HG02571 (cell line): Measurements from ENCODE around the gene KRTAP9-8.
"Not testable (repeated sequence)": the region's sequence is repeated elsewhere in the genome, so short reads cannot be mapped to it uniquely, and the experiment has no call there.

Source experiments
- ATAC-seq: cut with Tn5 transposase; IDR thresholded peaks from one replicate; pipeline ENCODE4 v1.9.1; 2021; ENCODE audit warnings: mild to moderate bottlenecking, moderate library complexity; ENCODE audit not compliant: unreplicated experiment

The KRTAP9-8 gene, protein sequence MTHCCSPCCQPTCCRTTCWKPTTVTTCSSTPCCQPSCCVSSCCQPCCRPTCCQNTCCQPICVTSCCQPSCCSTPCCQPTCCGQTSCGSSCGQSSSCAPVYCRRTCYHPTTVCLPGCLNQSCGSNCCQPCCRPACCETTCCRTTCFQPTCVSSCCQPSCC

DNA sequence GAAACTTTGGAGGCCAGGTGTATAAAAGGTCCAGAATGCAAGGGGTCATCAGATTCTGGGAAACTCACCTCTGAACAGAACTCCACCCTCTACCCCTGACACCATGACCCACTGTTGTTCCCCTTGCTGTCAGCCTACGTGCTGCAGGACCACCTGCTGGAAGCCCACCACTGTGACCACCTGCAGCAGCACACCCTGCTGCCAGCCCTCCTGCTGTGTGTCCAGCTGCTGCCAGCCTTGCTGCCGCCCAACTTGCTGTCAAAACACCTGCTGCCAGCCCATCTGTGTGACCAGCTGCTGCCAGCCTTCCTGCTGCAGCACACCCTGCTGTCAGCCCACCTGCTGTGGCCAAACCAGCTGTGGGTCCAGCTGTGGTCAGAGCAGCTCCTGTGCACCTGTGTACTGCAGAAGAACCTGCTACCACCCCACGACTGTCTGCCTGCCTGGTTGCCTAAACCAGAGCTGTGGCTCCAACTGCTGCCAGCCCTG lies at the start of gene KRTAP9-8:
KRTAP9-8 (plus strand) TSS at position 51 of the 489 bp plus-strand sequence; CDS start at position 104, 53 bp downstream.
- ATAC-seq = not testable (repeated sequence)

DNA sequence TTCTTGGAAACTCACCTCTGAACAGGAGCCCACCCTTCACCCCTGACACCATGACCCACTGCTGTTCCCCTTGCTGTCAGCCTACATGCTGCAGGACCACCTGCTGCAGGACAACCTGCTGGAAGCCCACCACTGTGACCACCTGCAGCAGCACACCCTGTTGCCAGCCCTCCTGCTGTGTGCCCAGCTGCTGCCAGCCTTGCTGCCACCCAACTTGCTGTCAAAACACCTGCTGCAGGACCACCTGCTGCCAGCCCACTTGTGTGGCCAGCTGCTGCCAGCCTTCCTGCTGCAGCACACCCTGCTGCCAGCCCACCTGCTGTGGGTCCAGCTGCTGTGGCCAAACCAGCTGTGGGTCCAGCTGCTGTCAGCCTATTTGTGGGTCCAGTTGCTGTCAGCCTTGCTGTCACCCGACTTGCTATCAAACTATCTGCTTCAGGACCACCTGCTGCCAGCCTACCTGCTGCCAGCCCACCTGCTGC lies 47.9 kb upstream of the KRTAP9-8 start, which contains the start of gene KRTAP9-1:
KRTAP9-1 (plus strand) TSS at position 51 of the 482 bp plus-strand sequence; CDS start at position 51, 0 bp downstream.
- ATAC-seq = not testable (repeated sequence)

DNA sequence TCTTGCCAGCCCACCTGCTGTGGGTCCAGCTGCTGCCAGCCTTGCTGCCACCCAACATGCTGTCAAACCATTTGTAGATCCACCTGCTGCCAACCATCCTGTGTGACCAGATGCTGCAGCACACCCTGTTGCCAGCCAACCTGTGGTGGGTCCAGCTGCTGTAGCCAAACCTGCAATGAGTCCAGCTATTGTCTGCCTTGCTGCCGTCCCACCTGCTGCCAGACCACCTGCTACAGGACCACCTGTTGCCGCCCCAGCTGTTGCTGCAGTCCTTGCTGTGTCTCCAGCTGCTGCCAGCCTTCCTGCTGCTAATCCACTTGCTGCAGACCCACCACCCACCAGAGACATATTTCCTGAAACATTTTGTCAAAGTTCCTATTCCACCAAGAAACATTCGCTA lies 47.5 kb upstream of the KRTAP9-8 start:
- no peak for ATAC-seq

DNA sequence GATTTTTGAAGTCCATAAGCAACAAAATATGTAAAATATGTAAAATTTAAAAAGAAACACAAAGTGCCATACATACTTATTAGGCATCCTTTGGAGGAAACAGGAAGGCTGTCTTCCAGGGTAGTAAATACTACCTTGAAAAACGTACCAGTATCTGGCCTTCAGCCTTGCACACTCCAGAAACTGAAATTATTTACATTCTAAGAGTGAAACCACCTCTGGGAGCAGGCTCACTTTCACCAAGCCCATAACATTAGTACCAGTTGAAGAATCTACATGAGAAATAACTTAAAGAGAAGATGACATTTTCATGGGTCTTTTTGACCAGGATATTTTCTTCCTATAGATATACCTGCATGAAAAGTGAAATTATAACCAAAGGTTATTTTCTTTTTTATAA lies 41.7 kb upstream of the KRTAP9-8 start:
- no peak for ATAC-seq

DNA sequence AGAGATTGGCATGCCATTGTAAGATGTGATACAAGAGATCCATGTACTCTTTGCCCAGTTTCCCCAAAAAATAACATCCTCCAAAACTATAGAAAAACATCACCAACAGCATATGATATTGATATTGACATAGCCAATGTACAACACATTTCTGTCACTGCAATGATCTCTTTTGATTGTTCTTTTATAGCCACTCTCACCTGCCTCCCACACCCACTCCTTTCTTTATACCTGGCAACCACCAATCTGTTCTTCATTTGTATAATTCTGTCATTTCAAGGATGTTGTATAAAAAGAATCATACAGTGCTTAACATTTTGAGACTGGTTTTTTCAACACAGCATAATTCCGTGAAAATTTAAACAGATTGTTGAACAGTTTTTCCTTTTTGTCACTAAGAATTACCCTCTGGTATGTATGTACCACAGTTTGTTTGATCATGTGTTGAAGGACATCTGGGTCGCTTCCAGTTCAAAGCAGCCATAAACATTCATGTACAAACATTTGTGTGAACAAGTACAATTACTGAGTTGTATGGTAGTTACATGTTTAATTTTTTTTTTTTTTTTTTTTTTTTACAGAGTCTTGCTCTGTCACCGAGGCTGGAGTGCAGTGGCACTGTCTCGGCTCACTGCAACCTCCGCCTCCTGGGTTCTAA lies 38.2 kb upstream of the KRTAP9-8 start:
- no peak for ATAC-seq

DNA sequence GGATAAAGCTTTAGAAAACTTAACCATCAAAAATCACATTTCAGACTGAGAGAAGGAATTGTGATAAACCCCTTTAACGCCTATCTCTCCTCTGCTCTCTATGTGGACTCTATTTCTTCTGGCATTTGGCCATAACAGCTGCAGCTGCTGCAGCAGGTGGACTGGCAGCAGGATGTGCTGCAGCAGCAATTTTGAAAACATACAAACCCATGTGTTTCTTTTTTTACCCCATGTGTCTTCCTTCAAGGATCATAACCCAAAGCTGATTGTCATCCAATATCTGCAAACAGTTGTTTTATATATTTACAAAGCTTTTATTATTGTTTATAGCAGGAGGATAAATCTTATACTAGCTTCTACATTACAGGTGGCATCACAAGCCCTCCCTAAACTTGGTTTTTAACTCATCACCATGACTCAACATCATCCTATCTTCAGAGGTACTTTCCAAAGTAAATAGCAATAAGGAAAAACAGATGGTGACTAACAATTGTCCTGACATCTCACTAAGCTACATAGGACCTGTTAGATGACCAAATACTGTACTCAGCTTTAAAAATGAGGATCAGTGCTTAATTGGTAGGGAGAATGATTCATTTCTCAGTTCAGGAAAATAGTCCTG lies 25.8 kb upstream of the KRTAP9-8 start:
- ATAC-seq = no peak

DNA sequence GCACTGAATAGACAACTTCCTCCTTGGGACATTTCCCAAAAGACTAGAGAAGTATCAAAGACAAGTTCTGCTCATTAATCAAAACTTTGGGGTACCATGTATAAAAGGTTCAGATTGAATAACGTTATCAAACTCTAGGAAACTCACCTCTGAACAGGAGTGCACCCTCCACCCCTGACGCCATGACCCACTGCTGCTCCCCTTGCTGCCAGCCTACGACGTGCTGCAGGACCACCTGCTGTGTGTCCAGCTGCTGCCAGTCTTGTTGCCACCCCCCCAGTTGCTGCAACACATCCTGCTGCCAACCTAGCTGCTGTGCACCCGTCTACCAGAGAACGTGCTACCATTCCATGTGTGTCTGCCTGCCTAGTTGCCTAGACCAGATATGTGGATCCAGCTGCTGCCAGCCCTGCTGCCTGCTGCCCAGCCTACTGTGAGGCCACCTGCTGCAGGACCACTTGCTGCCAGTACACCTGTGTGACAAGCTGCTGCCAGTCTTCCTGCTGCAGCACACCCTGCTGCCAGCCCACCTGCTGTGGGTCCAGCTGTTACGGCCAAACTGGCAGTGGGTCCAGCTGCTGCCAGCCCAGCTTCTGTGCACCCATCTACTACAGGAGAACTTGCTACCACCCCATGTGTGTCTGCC lies 25.2 kb upstream of the KRTAP9-8 start:
- ATAC-seq = no peak

DNA sequence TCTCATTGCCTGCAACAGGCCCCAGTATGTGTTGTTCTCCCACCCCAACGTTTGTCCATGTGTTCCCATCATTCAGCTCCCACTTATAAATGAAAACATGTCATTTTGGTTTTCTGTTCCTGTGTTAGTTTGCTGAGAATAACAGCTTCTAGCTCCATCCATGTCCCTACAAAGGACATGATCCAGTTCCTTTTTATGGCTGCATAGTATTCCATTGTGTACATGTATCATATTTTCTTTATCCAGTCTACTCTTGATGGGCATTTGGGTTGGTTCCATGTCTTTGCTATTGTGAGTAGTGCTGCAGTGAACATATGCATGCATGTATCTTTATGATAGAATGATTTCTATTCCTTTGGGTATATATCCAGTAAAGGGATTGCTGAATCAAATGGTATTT lies 22.1 kb upstream of the KRTAP9-8 start:
- no peak for ATAC-seq

DNA sequence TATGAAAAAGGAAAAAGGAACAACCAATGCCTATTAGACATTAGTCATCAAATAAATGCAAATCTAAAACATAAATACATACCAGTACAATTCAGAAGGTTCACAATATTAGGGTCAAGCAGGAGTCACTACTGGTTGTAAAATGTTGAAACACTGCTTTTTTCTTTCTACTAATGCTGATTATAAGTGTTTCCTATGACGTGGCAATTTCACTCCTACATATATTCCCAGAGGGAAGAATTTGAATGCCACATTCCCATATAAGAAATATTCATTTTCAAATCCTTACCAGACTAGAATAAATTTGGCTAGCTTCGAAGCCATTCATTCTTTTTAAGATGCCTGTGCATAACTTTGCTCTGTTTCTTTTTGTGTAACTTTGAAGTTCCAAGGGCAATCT lies 14.0 kb upstream of the KRTAP9-8 start:
- ATAC-seq = no peak

DNA sequence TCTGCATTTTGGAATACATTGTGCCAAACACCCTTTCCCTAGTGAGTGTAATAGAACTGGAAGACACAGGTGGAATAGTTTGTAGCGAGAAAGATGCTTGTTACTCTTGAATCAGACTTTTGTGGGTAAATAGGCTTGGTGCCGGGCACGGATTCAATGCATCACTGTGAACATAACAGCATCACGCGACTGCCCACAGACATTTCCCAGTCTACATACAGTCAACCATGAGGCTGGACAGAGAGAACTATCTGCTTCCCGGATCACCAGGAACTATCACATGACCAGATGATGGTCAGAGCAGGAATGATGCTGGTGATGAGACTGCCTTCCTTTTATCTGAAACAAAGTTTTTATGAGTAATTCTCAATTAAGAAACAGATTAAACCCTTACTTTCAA lies 11.7 kb upstream of the KRTAP9-8 start:
- no peak for ATAC-seq

DNA sequence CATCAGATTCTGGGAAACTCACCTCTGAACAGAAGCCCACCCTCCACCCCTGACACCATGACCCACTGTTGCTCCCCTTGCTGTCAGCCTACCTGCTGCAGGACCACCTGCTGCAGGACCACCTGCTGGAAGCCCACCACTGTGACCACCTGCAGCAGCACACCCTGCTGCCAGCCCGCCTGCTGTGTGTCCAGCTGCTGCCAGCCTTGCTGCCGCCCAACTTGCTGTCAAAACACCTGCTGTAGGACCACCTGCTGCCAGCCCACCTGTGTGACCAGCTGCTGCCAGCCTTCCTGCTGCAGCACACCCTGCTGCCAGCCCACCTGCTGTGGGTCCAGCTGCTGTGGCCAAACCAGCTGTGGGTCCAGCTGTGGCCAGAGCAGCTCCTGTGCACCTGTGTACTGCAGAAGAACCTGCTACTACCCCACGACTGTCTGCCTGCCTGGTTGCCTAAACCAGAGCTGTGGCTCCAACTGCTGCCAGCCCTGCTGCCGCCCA lies 11.2 kb upstream of the KRTAP9-8 start, which contains the start of gene KRTAP9-2:
KRTAP9-2 (plus strand) TSS at position 51 of the 498 bp plus-strand sequence; CDS start at position 58, 7 bp downstream.
- not testable (repeated sequence) for ATAC-seq

DNA sequence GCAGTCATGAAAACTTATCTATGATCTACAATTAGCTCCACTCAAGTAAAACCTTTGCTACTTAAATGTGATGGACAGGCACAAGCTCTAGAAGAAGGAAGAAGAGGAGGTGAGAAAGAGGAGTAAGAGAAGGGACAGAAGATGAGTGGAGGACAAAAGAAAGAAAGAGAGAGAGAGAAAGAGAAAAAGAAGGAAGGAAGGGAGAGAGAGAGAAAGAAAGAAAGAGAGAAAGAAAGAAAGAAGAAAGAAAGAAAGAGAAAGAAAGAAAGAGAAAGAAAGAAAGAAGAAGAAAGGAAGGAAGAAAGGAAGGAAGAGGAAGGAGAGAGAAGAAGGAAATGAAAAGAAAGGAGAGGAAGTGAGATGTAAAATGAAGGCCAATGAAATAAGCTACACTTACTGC lies 7.7 kb upstream of the KRTAP9-8 start:
- no peak for ATAC-seq

DNA sequence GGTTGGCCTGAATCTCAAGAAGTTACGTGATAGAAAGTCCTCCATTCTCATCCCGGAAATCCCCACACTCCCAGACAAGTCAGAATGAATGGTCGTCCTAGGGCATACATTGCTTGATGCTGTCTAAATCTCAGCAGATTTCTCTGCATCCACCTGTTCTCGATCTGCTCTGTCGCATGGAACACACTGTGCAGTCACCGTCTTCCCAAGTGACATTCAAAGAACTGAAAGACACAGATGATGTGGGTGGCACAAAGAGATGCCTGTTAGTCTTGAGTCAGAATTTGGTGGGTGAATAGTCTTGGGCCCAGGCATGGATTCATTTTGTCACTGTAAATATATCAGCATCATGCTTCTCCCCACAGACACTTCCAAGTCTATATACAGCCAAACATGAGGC lies 6.1 kb upstream of the KRTAP9-8 start:
- no peak for ATAC-seq

DNA sequence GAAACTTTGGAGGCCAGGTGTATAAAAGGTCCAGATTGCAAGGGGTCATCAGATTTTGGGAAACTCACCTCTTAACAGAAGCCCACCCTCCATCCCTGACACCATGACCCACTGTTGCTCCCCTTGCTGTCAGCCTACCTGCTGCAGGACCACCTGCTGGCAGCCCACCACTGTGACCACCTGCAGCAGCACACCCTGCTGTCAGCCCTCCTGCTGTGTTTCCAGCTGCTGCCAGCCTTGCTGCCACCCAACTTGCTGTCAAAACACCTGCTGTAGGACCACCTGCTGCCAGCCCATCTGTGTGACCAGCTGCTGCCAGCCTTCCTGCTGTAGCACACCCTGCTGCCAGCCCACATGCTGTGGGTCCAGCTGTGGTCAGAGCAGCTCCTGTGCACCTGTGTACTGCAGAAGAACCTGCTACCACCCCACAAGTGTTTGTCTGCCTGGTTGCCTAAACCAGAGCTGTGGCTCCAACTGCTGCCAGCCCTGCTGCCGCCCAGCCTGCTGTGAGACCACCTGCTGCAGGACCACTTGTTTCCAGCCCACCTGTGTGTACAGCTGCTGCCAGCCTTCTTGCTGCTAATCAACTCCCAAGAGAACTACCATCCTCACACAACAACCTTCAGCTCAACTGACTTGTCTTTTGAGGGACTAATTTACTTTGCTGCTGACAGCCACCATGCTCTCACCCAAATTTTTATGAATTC lies 5.2 kb upstream of the KRTAP9-8 start, which contains the start of gene KRTAP9-3:
KRTAP9-3 (plus strand) TSS at position 51 of the 707 bp plus-strand sequence; CDS start at position 104, 53 bp downstream.
- ATAC-seq = not testable (repeated sequence)

DNA sequence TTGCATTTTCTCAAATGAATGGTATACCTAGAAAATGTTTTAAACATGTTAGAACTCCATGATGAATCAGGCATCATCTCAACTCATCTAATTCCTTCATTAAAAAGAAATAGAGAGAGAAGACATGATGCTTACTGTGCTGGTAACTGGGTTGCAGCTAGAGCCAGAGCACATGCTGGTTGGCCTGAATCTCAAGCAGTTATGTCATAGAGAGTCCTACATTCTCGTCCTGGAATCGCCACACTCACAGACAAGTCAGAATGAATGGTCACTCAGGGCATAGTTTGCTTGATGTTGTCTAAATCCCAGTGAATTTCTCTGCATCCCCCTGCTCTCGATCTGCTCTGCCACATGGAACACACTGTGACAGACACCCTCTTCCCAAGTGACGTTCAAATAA lies 683 bp upstream of the KRTAP9-8 start:
- ATAC-seq = not testable (repeated sequence)

DNA sequence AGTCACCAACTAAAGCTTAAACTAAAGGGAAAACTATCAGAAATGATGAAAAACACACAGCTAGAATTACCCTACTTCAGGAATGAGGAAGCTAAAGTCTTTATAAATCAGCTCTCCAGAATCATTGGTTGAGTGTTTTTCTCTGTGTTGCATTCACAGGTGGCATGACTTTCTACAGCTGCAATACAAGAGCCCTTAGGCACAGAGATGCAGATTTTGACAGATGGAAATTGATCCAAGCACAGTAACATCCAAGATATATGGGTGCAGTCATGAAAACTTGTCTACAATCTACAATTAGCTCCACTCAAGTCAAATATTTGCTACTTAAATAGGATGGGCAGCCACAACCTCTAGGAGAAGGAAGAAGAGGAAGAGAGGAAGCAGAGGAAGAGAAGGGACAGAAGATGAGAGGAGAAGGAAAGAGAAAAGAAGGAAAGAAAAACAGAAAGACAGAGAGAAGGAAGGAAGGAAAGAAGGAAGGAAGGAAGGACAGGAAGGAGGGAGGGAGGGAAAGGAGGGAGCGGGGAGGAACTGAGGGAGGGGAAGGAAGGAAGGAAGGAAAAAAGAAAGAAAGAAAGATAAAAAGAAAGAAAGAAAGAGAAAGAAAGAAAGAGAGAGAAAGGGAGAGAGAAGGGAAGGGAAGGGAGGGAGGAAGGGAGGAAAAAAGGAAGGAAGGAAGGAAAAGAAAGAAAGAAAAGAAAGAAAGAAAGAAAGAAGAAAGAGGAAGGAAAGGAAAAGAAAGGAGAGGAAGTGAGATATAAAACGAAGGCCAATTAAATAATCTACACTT lies 9.4 kb downstream of the KRTAP9-8 start:
- not testable (repeated sequence) for ATAC-seq

DNA sequence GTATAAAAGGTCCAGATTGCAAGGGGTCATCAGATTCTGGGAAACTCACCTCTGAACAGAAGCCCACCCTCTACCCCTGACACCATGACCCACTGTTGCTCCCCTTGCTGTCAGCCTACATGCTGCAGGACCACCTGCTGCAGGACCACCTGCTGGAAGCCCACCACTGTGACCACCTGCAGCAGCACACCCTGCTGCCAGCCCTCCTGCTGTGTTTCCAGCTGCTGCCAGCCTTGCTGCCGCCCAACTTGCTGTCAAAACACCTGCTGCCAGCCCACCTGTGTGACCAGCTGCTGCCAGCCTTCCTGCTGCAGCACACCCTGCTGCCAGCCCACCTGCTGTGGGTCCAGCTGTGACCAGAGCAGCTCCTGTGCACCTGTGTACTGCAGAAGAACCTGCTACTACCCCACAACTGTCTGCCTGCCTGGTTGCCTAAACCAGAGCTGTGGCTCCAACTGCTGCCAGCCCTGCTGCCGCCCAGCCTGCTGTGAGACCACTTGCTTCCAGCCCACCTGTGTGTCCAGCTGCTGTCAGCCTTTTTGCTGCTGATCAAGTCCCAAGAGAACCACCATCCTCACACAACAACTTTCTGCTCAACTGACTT lies 11.9 kb downstream of the KRTAP9-8 start, which contains the start of gene KRTAP9-4:
KRTAP9-4 (plus strand) TSS at position 51 of the 604 bp plus-strand sequence; CDS start at position 85, 34 bp downstream.
- not testable (repeated sequence) for ATAC-seq

DNA sequence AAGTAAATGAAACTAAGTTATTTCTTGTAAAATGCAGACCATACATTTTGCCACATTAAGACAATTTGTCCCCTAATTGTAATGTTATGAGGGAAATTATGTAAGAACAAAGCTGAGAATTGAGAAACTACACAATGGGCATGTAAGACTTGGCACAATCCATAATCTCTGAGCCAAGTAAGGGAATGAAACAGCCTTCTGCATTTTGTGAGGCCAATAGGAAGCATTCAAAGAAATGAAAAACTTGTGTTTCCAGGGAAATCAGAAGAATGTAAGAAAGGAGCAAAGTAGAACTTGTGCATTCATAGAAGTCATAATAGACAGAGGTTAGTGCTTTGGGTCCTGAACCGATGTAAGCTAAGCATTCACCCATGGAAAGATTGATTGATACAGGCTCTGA lies 13.5 kb downstream of the KRTAP9-8 start:
- ATAC-seq = no peak

DNA sequence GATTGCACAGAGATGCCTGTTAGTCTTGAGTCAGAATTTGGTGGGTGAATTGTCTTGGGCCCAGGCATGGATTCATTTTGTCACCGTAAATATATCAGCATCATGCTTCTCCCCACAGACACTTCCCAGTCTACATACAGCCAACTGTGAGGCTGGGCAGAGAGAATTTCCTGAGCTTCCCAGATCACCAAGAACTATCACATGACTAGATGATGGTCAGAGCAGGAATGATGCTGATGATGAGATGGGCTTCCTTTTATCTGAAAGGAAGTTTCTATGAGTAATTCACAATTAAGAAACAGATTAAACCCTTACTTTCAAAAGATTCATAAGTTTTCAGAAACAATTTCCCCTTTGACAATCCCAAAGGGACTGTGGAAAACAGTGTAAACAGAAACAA lies 17.1 kb downstream of the KRTAP9-8 start:
- ATAC-seq = no peak
